ENCODE measurements around the gene GPSM3.
"Not testable (repeated sequence)": the region's sequence is repeated elsewhere in the genome, so short reads cannot be mapped to it uniquely, and the experiment has no call there.

Gene GPSM3

DNA sequence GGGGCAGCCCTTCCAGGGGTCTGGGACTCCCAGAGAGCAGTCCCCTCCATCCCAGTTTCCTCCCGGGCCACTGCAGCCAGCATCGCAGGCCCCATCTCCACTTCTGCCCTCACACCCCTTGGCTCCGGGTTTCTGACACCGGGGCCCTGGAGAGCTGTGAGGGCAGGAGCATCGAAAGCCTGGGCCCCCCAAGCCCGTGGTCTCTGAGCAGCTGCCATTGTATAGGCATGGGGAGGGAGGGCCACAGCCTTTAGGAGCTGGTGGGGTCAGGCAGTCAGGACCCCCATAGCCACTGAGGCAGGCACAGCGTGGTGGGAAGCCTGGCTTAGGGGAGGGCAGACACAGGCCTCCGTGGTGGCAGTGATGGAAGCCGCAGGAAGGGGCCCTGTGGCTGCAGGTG, 9.7 kb upstream of the GPSM3 start:
- DNase-seq (ENCODE audit: low spot score): no peak

DNA sequence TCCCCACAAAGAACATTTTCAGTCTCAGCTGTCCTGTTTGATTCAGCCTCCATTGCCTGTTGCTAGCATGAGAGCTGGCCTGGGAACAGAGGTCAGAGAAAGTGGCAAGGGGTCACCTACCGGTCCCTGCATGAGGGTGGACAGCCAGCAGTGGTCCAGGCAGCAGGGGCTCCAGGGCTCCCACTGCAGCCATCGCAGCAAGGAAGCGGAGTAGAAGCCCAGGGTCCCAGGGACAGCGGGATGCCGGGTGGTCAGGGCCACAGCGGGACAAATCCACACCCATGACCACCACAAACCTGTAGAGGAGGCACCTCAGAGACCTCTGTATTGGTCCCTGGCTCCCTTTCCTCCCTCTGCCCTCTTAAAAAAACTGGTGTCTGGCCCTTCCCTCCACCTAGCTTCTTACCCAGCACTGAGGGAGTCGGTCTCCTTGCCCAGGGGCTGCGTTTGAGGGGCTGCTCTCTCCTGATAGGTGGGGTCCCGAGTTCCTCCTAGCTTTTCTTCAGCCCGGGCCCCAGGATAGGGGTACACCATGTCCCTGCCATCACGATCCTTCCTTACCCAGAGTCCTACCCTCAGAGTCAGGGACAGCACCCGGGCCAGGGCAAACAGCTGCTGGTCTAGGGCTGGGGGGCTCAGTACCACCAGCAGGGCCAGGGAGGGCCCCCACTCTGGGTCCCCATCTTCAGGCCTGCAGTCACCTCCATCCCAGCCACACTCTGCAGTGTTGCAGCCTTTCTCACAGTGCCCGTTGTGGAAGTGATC, 8.4 kb upstream of the GPSM3 start:
- no peak for DNase-seq (ENCODE audit: low spot score)

DNA sequence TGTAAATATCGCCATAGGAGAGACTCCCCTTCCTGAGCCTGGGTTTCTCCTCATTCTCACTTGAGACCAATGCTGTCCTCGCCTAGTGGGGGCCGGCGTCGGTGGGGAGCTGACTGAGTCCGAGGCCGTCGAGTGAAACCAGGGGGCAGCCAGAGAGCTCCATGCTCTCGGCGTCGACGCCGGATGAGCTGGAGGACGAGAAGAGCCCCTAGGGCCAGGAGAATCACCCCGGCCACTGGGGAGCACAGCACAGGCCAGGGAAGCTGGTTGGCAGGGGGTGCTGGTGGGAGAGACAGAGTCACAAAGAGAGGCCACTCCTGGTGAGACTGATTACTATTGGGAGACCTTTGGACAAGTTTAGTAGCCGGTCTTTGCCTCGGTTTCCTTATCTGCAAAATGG, 6.4 kb upstream of the GPSM3 start:
- DNase-seq (ENCODE audit: low spot score): no peak

DNA sequence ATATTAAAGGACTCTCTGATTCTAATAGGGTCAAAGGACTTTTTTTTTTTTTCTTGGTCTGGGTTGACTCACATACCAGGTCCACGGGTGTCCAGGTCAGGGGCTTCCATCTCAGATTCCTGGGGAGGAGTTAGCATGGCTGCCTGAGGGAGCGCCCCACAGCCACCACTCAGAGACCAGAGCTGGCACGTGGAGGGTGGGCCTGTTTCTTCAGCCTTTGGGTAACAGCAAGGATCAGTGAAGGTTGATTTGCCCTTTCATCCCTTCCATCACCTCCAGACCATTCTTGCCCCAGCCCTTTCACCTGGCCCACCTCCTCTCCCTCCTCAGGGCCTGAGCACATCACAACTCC, 5.9 kb upstream of the GPSM3 start:
- no peak for DNase-seq (ENCODE audit: low spot score)

DNA sequence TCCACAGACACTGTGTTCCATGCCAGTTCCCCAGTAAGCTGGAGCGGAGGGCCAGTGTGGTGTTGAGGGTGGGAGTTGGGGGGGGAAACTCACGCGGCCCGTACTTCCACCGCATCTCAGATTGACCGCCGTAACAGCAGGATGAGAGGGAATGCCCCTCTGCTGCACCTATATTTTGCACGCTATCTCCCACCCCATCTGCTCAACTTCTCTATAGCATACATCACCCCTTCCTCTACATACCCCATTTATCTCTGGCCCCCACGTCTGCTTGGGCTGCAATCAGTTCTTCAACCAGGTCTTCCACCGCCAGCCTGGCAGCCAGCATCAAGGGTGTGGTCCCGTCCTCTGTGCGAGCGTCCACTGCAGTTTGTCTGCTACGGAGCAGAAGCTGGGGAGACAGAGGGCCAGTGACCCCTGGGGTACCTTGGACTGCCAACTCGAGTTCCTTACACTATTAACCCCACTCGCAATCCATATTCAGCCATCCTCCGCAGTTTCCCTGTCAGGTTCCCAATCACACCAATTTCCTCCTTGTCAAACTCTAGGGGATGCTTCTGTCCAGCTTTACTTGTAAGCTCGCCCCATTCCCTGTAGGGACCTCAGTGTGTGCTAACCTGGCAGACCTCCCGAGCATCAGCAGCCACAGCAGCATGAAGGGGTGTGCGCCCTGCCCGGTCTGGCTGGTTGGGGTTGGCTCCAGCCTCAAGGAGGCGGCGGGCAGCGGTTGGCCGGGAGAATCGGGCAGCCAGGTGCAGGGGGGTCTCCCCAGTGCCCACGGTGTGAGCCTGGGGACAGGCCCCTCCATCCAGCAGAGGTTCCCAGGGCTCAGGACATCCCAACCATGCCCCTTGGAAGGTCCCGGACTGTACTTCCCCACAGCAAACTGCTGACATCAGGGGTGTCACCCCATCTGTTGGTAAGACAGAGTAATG, 4.5 kb upstream of the GPSM3 start:
- DNase-seq (ENCODE audit: low spot score): no peak

DNA sequence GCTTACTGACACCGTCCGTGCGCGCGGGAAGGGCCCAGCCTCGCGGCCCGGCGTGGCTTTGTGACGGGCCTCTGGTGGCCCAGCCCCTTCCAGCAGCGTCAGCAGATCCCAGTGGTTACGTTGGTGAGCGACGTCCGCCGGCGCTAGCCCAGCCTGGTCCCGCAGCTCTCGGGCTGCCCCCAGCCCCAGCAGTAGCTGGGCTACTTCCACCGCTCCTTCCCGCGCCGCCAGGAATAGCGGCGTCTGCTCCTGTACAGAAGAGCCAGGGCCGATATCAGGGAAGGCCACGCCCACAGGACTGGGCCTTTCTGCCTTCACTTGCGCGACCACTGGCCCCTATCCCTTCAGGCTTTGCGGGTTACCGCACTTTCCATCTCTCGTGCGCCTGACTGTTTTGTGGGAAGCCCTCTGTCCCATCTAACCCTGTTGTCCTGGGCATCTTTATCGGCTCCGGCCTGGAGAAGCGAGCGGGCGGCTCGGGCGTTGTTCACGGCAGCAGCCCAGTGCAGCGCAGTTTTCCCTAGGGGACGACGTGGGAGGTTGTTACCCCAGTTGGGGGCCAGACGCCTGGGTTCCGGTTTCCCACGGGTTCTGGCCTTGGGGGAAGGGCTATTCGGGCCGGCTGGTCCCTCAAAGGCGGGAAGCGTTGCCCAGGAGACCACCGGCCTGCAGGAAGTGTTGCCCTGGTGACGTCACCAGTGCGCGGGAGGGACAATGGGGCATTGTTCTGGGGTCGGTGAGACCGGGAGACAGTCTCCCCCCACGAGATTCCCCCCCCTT, 3.6 kb upstream of the GPSM3 start:
- peak; percentile 63 for DNase-seq (ENCODE audit: low spot score)

DNA sequence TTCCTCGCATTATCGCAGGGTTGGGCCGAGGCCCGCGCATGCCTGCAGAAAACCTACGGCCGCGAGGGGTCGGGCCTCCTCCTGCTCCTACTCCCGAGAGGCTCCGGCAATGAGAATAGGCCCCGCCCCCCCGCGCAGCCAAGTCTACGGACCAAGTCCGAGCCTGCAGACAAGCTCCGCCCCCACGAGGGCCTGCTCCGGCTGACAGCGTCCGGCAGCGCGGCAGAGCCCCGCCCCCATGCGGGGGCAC, 3.1 kb upstream of the GPSM3 start:
- peak; percentile 100 for DNase-seq (ENCODE audit: low spot score)

DNA sequence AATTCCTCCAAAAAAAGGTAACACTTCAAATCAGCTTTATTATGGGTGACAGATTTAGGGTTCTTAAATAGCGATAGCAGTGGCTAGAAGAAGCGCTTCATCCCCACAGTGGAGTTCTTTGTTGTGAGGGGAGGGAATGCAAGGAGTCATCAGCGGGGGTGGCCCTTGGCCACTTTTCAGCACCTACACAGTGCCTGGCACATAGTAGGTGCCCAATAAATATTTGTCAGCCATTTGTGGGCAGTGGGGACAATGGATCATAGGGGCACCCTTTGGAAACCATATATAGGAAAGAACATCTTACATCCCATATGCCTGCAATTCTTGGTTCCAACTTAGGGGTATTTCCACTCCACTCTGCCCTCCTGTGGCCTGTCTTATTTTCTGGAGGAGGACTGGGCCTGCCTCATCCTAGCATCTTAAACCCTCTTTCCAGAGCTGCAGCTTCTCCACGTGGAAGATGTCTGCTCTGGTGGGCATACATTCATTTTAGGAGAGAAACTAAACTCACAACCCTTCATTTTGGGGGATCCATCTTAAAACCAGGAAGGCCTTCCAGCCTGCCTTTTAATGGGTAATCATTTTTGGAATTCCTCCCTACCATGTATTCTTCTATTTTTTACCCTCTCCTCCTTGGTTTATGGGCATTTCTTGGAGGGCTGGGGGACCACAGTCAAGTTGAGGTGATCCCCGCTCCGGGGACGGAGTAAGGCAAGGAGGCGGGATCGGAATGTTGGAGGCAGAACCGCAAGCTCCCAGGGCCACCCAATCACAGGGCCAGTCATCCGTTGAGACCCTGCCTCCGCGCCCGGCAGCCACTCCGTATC, 2.6 kb upstream of the GPSM3 start:
- DNase-seq (ENCODE audit: low spot score): peak; percentile 45

DNA sequence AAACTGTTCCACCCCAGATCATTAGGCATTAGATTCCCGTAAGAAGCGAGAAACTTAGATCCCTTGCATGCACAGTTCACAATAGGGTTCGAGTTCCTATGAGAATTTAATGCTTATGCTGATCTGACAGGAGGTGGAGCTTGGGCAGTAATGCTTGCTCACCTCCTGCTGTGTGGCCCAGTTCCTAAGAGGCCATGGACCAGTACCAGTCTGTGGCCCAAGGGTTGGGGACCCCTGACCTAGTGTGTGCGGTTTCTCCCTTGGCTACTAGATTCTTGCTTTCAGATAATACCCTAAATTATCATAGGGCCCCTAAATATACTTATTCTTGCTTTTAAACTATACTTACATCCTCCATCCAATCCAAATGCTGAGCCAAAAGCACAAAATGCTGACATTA, 1.9 kb upstream of the GPSM3 start:
- DNase-seq (ENCODE audit: low spot score): no peak

DNA sequence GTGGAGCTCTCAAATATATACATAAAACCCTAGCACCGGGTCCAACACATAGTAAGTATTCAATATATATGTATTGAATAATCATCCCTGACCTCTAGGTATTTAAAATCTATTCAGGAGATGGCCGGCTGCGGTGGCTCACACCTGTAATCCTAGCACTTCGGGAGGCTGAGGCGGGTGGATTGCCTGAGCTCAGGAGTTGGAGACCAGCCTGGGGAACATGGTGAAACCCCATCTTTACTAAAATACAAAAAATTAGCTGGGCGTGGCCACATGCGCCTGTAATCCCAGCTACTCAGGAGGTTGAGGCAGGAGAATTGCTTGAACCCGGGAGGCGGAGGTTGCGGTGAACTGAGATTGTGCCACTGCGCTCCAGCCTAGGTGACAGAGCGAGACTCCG, 653 bp upstream of the GPSM3 start:
- DNase-seq (ENCODE audit: low spot score): not testable (repeated sequence)

DNA sequence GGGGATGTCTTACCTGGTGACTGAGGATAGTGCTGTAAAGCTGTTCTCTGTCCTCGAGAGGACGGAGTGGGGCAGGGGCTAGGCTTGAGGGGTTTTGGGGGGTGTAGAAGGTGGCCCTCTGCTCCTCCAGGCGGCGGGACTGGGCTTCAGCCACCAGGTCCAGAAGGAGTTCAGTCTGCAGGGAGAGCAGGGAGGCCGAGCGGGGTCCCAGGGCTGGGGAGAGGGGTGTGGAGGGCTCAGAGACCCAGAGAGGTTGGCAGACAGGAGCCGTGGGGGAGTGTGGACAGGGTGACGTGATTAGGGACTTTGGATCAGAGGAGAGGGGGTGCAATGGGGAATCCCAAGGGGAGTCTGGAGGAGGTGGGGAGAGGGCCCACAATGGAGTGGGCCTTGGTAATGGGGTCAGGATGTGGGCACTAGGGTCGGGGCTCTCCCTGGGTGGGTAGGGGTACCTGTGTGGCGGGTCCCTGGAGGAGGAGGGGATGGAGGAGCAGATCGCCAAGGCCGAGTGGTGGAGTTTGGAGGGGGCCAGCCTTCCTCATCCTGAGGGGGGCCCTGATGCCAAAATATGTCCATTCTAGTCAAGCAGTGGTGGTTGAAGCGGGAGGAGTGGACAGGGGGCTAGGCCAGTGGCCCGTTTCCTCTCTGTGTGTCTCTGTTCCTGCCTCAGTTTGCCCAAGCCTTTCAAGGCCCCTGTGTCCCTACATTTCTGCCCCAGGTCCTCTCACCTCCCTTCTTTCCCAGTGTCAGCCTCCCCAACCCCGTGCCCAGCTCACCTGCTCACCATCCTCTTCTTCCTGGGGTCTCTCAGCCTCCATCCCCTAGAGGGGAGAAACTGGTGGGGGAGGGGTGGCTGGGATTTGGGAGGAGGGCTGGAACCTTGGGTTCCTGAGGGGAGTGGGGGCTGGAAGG, 491 bp downstream of the GPSM3 start:
- DNase-seq (ENCODE audit: low spot score): no peak

DNA sequence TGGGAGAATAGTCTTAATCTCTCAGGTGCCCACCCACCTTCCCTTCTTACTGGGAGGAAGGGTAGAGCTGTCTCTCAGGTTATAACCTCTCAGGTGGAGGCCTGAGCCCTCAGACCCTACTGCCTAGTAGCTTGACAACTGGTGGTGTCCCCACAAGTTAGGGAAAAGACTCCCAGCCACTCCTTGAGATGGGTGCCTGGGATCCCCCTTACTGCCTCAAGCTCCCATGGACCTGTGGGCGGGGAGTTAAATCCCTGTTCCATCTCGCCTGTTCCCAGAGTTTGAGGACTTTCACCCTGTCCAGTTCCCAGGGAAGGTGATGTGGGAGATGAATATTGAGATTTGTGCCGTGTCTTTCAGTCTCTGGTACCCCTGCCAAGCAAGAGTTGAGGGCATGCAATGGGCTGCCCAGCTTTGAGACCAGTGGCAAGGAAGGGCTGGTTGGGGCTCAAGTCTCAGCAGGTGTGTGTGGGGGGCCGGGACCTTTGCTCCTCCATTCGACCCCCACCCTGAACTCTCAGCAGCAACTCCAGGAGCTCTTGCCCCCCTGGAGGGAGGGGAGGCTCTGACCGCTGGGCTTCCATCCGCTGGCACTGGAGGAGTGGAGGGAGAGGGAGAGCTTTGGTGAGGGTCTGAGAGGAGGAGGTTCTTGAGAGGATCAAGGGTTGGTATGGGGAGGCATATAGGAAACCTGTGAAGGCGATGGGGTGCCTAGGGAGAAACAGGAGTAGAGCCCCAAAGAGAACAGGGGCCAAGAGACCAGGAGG, 1.3 kb downstream of the GPSM3 start:
- no peak for DNase-seq (ENCODE audit: low spot score)

DNA sequence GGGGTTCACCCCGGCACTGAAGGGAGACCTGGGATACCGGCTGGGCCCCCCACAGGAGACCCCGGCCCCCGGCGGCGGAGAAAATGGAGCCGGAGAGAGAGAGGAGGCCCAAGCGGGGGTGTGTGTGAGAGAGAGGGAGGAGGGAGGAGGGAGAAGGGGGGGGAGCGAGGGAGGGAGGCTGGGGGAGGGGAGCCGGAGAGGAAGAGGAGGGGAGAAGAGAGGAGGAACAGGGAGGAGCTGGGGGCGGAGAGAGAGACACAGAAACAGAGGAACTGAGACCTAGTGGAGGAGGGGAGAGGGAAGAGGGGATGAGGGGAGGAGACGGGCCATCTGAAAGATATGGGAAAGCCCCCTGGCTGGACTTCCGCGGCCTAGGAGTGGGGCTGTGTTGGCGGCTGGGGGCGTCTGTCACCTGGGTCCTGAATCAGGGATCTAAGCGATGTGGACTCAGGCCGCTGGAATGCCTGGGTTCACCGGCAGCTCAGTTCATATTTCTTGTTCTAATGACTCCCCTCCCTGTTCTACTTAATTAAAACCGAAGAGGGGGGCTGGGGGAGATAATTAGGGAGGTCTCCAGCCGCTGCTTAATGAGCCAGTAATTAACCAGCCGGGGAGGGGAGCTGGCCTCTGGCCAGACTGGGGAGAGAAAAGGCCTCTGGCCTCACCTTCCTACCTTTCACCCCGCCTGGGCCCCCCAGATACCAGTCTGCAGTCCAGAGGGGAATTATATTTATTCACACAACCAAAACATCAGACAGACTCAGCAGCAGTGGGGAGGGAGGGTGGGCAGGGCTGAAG, 2.2 kb downstream of the GPSM3 start, which contains the start of gene PBX2:
TSS of gene PBX2 (minus strand) at position 149 of the 798 bp plus-strand sequence. CDS start 287 bp downstream, outside the sequence.
- peak; percentile 91 for DNase-seq (ENCODE audit: low spot score)

DNA sequence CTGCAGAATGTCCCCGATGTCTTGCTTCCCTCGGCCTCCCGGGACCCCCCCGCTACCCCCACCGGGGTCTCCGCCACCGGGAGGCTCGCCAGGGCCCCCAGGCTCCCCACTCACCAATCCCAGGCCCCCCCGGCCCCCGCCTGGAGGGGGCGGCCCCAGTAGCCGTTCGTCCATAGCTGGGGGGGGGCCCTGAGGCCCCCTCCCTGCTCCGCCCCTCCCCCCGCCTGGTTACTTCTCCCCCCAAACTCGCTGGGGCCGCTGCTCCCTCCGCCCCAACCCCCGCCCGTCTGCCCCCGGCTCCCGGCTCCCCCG, 2.7 kb downstream of the GPSM3 start:
- DNase-seq (ENCODE audit: low spot score): no peak

DNA sequence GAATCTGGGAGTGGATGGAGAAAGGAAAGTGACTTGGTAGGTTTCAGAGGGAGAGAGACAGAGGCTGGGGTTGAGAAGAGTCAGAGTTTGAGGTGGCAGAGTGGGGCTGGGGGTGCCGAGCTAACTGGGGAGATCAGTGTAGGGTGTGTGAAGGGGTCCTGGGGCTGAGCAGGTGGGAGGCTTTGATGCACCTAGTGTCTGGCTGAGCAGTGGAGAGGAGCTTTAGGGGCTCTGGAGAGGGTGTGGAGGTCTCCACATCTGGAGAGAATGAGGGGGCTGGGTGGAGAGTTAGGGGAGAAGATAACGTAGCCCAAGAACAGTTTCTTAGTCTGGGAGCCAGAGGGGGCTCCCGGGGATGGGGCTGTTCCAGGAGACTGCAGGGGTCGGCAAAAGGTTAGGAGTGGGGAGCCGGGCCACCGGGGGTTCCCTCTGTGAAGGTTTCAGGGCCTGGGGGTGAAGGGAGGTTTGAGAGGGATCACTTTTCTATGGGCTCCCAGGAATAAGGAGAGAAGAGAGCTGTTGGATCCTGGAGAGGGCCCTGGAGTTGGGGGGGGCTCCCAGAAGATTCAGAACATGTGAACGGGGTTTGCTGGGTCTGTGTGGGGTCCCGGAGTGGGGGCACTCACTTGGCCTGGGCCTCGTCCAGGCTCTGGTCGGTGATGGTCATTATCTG, 3.2 kb downstream of the GPSM3 start:
- DNase-seq (ENCODE audit: low spot score): no peak

DNA sequence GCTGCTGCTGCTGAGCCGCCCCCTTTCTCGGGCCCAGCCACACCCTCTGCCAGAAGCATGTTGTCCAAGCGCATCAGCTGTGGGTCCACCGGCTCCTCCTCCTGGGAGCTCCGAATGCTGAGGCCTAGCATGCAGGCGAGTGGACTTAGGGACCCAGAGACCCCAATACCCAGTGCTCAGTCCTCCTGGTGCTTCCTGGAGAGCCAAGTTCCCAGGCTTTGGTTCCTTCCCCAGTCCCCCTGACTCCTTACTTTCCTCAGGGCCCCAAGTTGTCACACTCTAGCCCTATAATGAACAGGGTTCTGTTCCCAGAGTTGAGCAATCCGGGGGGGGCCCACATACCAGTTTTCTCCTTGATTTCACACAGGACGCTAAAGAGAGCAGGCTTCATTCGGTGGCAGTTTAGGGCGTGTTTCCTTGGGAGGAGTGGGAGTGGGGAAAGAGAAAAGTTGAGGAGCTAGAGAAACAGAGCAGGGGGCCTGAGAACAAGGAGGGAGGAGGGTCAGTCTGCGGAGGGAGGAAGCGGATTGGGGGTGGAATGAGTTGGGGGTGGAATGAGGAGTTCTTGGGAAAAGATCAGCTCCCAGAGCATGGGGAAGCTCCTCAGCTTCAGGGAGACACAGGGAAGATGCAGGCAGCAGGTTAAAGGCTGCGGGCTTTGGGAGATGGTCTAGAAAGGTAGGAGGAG, 3.9 kb downstream of the GPSM3 start:
- DNase-seq (ENCODE audit: low spot score): no peak

DNA sequence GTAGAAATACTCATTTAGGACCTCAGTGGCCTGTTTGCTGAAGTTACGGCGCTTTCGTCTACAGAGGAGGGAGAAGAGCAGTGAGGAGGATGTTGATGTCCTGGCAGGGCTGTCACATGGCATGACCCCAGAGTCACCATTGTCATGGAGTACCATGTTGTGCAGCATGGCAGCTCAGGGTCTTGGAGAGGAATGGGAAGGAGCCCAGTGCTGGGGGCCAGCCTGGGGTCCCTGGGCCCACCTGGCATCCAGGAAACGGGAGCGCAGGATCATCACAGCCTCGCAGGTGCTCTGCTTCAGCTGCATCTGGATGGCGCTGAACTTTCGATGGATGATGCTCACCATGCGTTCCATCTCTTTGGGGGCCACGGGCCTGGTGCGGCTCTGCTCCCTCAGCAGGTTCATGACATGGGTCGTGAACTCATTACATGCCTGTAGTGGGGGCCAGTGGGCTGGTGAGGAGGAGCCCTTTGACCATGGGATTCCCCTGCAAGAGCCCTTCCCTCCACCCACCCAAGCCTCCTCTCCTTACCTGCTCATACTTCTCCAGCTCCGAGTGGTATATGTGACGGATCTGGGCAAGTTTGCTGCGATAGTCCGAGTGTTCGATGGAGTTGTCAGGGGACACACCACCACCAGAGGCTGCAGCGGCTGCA, 4.6 kb downstream of the GPSM3 start:
- not testable (repeated sequence) for DNase-seq (ENCODE audit: low spot score)
